Spleen (tissue), 13 donors: Measurements from ENCODE around the gene NRSN2. TPM values are rescaled to one million over a fixed set of nuclear protein-coding genes. Genes with fewer than 3 reads are reported as not detected.

Experiments
- DNase-seq: peaks from one replicate; pipeline ENCODE4 v3.0.0-alpha.2; 2020
- H3K27ac ChIP-seq, 8 donors: fragments of 200-600 bp; sonication (generic) in 7 of 8; 1 replicate in 4 of 8; 2 replicates in 4 of 8; pipeline versions ENCODE4 v1.5.0 to v1.8.0; 2016 to 2021; ENCODE audit warnings: inconsistent platforms in 4 of 8, mild to moderate bottlenecking in 4 of 8, moderate library complexity in 1 of 8
- H3K27me3 ChIP-seq, 7 donors: fragments of 200-600 bp; sonication (generic) in 6 of 7; replicated peaks in 1 of 7; 1 replicate in 4 of 7; 2 replicates in 3 of 7; pipeline versions ENCODE4 v1.5.0 to v1.8.0; 2016 to 2021; ENCODE audit warnings: inconsistent platforms in 3 of 7, mild to moderate bottlenecking in 1 of 7
- H3K36me3 ChIP-seq, 6 donors: fragments of 200-600 bp; sonication (generic) in 5 of 6; 1 replicate in 4 of 6; 2 replicates in 2 of 6; pipeline versions ENCODE4 v1.5.0 to v1.8.0; 2016 to 2021; ENCODE audit warnings: inconsistent platforms in 2 of 6
- H3K4me1 ChIP-seq, 6 donors: fragments of 200-600 bp; sonication (generic) in 5 of 6; 1 replicate in 3 of 6; 2 replicates in 3 of 6; pipeline versions ENCODE4 v1.5.0 to v1.8.0; 2016 to 2021; ENCODE audit warnings: inconsistent platforms in 3 of 6
- H3K4me3 ChIP-seq, 8 donors: fragments of 200-600 bp; sonication (generic) in 7 of 8; 1 replicate in 4 of 8; 2 replicates in 4 of 8; pipeline versions ENCODE4 v1.5.0 to v1.8.0; 2016 to 2021; ENCODE audit warnings: inconsistent platforms in 4 of 8, mild to moderate bottlenecking in 4 of 8, moderate library complexity in 2 of 8
- H3K9me3 ChIP-seq, 8 donors: fragments of 200-600 bp; sonication (generic) in 7 of 8; 1 replicate in 4 of 8; 2 replicates in 4 of 8; pipeline versions ENCODE4 v1.5.0 to v1.8.0; 2016 to 2021; ENCODE audit warnings: inconsistent platforms in 4 of 8
- POLR2A ChIP-seq, 3 donors: fragments of 450-650 bp; IDR thresholded peaks; one replicate each; pipeline ENCODE4 v1.5.1; 2017; ENCODE audit warnings: antibody characterized with exemption in 3 of 3, mild to moderate bottlenecking in 1 of 3
- POLR2AphosphoS5 ChIP-seq, 3 donors: sonication (generic); formaldehyde crosslinking; IDR thresholded peaks; one replicate each; pipeline ENCODE4 v1.5.1; 2017; ENCODE audit warnings: antibody characterized with exemption in 3 of 3
- WGBS, 5 donors: extraction: QIAGEN DNeasy Blood & Tissue Kit in 3 of 5; methylation state at CpG; one replicate each; pipeline versions ENCODE4 v1.1.5 to v1.1.7; 2013 to 2018; 5-methylcytosine and 5-hydroxymethylcytosine counted together
- intact Hi-C: fragments of 100-400 bp; cut with DNase I; formaldehyde crosslinking; loops from one replicate; pipeline ENCODE4 v1.15.0; 2023; ENCODE audit warnings: low total_unique reads
- long read RNA-seq, 2 donors: transcript quantifications; one replicate each; lab custom pipeline, GENCODE V29; 2026
- polyA plus RNA-seq, 3 donors: library from polyadenylated mRNA; stranded (reverse); fragments of 200-250 nt; gene quantifications; one replicate each; pipeline ENCODE4 v1.2.1, GENCODE V29; 2013
- total RNA-seq, 7 donors: library from RNA; depleted of rRNA in 3 of 7; stranded (reverse); fragments of >200 nt in 3 of 7; fragmentation: NEBNext Ultra II Directional in 4 of 7; extraction: Animal tissue kit (Norgen Biotek cat#: 25700) in 4 of 7; gene quantifications; one replicate each; pipeline versions ENCODE4 v1.1.0 to v1.2.1, GENCODE V29; 2016 to 2021
- TF ChIP-seq, protein P1 (sequence below), 11 experiments: fragments of 200-600 bp in 7 of 11; fragments of 450-650 bp in 4 of 11; sonication (generic) in 4 of 11; IDR thresholded peaks in 8 of 11; conservative IDR thresholded peaks in 3 of 11; 1 replicate in 7 of 11; 2 replicates in 4 of 11; pipeline versions ENCODE4 v1.4.0 to v1.8.0; 2016 to 2021; ENCODE audit warnings: antibody characterized with exemption in 11 of 11, inconsistent platforms in 4 of 11, mild to moderate bottlenecking in 1 of 11
- donor health status: healthy with polysubstance abuse.
- donor health status: DM: no; HTN: no; CAD: no; lungs with moderate emphysema.
- donor health status: DM: no; HTN: no; CAD: no.
- donor health status: Bipolar disorder and iron deficiency.
- donor health status: healthy.
- donor health status: DM: no; HTN: no; CAD: no.
- donor health status: DM: yes; HTN: yes; CAD: no.

Gene NRSN2, protein sequence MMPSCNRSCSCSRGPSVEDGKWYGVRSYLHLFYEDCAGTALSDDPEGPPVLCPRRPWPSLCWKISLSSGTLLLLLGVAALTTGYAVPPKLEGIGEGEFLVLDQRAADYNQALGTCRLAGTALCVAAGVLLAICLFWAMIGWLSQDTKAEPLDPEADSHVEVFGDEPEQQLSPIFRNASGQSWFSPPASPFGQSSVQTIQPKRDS
- 10 to 100 TPM; 10.9 to 26.3 (median 18.2) TPM for total RNA-seq
- 10 to 100 TPM; 10.5 to 13.4 (median 12.8) TPM for polyA plus RNA-seq
- long read RNA-seq, donor 1, transcript NRSN2-202 (4 exons, 2,088 nt) = major isoform, 10 of 13 reads
- long read RNA-seq, donor 1, partial matches to known transcripts = 0 of 13 reads
- long read RNA-seq, donor 1, other reads (novel, unspliced or antisense) = 0 of 13 reads
- long read RNA-seq, donor 2, transcript NRSN2-202 (4 exons, 2,088 nt) = major isoform, 5 of 9 reads
- long read RNA-seq, donor 2, partial matches to known transcripts = 0 of 9 reads
- long read RNA-seq, donor 2, other reads (novel, unspliced or antisense) = 0 of 9 reads

DNA sequence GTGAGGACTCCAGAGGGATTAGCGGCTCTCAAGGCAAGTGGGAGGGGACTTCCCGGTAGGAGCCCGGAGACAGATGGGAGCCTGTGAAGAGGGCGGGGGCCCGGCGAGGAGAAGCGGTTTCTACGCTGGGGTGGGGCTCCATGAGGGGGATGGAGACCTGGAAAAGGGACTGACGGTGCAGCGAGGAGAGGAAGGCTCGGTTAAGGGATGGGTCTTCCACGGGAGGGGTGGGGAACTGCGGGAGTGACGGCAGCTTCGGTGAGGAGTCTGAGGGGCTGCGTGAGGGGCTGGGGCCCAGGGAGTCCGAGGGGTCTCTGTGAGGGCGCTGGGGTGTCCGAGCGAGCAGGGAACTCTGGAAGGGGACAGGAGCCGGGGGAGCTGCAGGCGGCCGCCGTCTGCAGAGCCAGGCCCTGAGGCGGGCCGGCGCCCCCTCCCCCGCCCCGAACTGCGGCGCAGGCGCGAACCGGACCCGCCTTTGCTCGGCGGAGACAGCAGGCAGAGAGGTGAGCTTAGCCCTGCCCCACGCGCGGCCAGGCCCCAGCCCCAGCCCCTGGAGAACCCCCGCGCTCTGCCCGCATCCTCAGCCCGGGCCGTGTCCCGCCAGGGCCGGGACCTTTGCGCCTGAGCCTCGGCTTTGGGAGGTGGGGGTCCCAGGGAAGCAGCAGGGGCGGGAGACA lies at the start of gene NRSN2:
Gene NRSN2 (plus strand): TSS at position 472 of the 677 bp plus-strand sequence. CDS start 2,533 bp downstream, outside the sequence.
- 4 to 16% (median 9%) methylated on average over 20 to 50 of the region's 50 CpGs for WGBS, 5 donors
- H3K4me1 ChIP-seq = peaks cover 0 to 34% (median 24%) of the 10 kb centered on the region in 6 donors
- peaks cover 0 to 15% (median 0%) of the 10 kb centered on the region in 6 donors for H3K36me3 ChIP-seq
- intact Hi-C loops = no loop called here
- H3K9me3 ChIP-seq = peaks cover 0 to 5% (median 0%) of the 10 kb centered on the region in 8 donors
- H3K27me3 ChIP-seq = peaks cover 0 to 9% (median 0%) of the 10 kb centered on the region in 7 donors
- peak within 1 kb of the TSS; percentile 57 to 90 (median 85) for H3K27ac ChIP-seq
- peak in 2 of 3 donors; percentile 58 to 64 for TF ChIP-seq POLR2AphosphoS5 (IDR thresholded peaks at IDR 0.05)
- TF ChIP-seq, protein P1, sequence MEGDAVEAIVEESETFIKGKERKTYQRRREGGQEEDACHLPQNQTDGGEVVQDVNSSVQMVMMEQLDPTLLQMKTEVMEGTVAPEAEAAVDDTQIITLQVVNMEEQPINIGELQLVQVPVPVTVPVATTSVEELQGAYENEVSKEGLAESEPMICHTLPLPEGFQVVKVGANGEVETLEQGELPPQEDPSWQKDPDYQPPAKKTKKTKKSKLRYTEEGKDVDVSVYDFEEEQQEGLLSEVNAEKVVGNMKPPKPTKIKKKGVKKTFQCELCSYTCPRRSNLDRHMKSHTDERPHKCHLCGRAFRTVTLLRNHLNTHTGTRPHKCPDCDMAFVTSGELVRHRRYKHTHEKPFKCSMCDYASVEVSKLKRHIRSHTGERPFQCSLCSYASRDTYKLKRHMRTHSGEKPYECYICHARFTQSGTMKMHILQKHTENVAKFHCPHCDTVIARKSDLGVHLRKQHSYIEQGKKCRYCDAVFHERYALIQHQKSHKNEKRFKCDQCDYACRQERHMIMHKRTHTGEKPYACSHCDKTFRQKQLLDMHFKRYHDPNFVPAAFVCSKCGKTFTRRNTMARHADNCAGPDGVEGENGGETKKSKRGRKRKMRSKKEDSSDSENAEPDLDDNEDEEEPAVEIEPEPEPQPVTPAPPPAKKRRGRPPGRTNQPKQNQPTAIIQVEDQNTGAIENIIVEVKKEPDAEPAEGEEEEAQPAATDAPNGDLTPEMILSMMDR (IDR thresholded peaks at IDR 0.05 in 8 of 11, conservative IDR thresholded peaks at IDR 0.05 in 3 of 11) = no peak
- H3K4me3 ChIP-seq = peak within 1 kb of the TSS; percentile 71 to 92 (median 80)
- peak; percentile 87 for DNase-seq

DNA sequence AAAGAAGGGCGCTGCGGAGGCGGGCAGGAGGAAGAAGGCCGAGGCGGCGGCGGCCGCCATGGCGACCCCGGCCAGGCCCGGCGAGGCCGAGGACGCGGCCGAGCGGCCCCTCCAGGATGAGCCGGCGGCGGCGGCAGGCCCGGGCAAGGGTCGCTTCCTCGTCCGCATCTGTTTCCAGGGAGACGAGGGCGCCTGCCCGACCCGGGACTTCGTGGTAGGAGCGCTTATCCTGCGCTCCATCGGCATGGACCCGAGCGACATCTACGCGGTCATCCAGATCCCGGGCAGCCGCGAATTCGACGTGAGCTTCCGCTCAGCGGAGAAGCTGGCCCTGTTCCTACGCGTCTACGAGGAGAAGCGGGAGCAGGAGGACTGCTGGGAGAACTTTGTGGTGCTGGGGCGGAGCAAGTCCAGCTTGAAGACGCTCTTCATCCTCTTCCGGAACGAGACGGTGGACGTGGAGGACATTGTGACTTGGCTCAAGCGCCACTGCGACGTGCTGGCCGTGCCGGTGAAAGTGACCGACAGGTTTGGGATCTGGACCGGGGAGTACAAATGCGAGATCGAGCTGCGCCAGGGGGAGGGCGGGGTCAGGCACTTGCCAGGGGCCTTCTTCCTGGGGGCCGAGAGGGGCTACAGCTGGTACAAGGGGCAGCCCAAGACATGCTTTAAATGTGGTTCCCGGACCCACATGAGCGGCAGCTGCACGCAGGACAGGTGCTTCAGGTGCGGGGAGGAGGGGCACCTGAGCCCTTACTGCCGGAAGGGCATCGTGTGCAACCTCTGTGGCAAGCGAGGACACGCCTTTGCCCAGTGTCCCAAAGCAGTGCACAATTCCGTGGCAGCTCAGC lies 48.8 kb upstream of the NRSN2 start:
- WGBS, 5 donors = 0 to 1% (median 0%) methylated on average over 23 to 75 of the region's 75 CpGs
- Histone ChIP-seq H3K27me3 (no peaks in the 10 kb centered on the region), H3K4me3 (peak overlapping the region; percentile 64 to 91 (median 84)), H3K36me3 (peaks cover 0 to 27% (median 0%) of the 10 kb centered on the region in 6 donors), H3K9me3 (no peaks in the 10 kb centered on the region), H3K4me1 (peaks cover 35 to 69% (median 57%) of the 10 kb centered on the region in 6 donors), H3K27ac (peak overlapping the region; percentile 97 to 99 (median 99))
- TF ChIP-seq, protein P1 (IDR thresholded peaks at IDR 0.05 in 8 of 11, conservative IDR thresholded peaks at IDR 0.05 in 3 of 11) = no peak
- peak in 1 of 3 donors; percentile 46 for TF ChIP-seq POLR2A (IDR thresholded peaks at IDR 0.05)
- TF ChIP-seq POLR2AphosphoS5 (IDR thresholded peaks at IDR 0.05) = peak; percentile 75 to 83 (median 76)
- intact Hi-C loops = no loop called here
- peak; percentile 92 for DNase-seq

DNA sequence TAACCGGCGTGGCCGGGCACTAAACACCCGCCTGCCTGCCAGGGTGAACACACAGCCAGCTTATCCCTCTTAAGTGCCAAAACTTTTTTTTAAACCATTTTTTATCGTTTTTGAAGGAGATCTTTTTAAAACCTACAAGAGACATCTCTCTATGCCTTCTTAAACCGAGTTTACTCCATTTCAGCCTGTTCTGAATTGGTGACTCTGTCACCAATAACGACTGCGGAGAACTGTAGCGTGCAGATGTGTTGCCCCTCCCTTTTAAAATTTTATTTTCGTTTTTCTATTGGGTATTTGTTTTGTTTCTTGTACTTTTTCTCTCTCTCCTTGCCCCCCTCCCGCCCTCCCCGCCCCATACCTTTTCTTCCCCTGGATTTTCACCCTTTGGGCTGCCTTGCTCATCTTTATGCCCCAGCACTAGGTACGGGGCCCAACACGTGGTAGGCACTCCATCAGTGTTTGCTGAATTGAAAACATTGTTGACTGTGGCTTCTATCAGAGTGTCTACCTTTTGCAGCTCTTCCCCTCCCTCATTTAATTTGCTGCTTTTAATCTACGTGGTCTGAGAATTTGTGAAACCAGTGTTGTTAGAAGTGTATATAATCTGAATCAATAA lies 48.0 kb upstream of the NRSN2 start:
- DNase-seq = no peak
- Histone ChIP-seq H3K9me3 (no peaks in the 10 kb centered on the region), H3K27ac (peak overlapping the region; percentile 97 to 99 (median 99)), H3K4me1 (peaks cover 35 to 66% (median 57%) of the 10 kb centered on the region in 6 donors), H3K27me3 (no peaks in the 10 kb centered on the region), H3K4me3 (peak overlapping the region; percentile 64 to 91 (median 84)), H3K36me3 (peaks cover 0 to 27% (median 0%) of the 10 kb centered on the region in 6 donors)
- TF ChIP-seq POLR2AphosphoS5 (IDR thresholded peaks at IDR 0.05) (no peak), POLR2A (IDR thresholded peaks at IDR 0.05) (no peak)
- TF ChIP-seq, protein P1 (IDR thresholded peaks at IDR 0.05 in 8 of 11, conservative IDR thresholded peaks at IDR 0.05 in 3 of 11) = no peak
- intact Hi-C loops = no loop called here
- WGBS, 5 donors = 3 to 12% (median 6%) methylated on average over 15 of the region's 15 CpGs
